Measurements from ENCODE around the gene CACNA1I.

GRCh38 chr22:39576027-39576426, 5.5 kb downstream of the CACNA1I start:
- TF ChIP-seq POLR2A (IDR thresholded peaks at IDR 0.05; ENCODE audit: low read depth, low read length): no peak
- TF ChIP-seq CTCF (IDR thresholded peaks at IDR 0.05; ENCODE audit: extremely low read depth in 1 of 2, insufficient read depth in 1 of 2, low read depth in 1 of 2, low read length in 2 of 2): no peak
- TF ChIP-seq MAX (IDR thresholded peaks at IDR 0.05; ENCODE audit: insufficient read depth, insufficient read length): no peak
- no peak for TF ChIP-seq EZH2 (IDR thresholded peaks at IDR 0.05; ENCODE audit: borderline replicate concordance, low read depth, low read length, severe bottlenecking)
- no peak for TF ChIP-seq POLR2AphosphoS5 (IDR thresholded peaks at IDR 0.05; ENCODE audit: insufficient read depth, low read depth, low read length)
- no peak for TF ChIP-seq GATA2 (IDR thresholded peaks at IDR 0.05; ENCODE audit: insufficient read depth, insufficient read length, low read depth, low read length)
- no peak for TF ChIP-seq FOS (IDR thresholded peaks at IDR 0.05; ENCODE audit: borderline replicate concordance, insufficient read depth, low read length)
- TF ChIP-seq JUN (IDR thresholded peaks at IDR 0.05; ENCODE audit: borderline replicate concordance, insufficient read depth, insufficient read length, low read depth): no peak
